SU-DHL-6 (cell line): Measurements from ENCODE around the gene KRTAP5-2.

ENCODE experiments used
- CTCF ChIP-seq: fragments of 200-600 bp; sonication (generic); IDR thresholded peaks from one replicate; pipeline ENCODE4 v1.5.1; 2017; ENCODE audit warnings: antibody characterized with exemption, mild to moderate bottlenecking, low read length, moderate library complexity; ENCODE audit not compliant: insufficient read depth, poor library complexity, severe bottlenecking
- EZH2phosphoT487 ChIP-seq: fragments of 200-600 bp; sonication (generic), shearing (Covaris generic); conservative IDR thresholded peaks from 2 replicates; pipeline ENCODE4 v1.6.1; 2018; ENCODE audit warnings: mild to moderate bottlenecking, antibody characterized with exemption, low read length, moderate library complexity, mixed read lengths

GRCh38 chr11:1644601-1645356, 46.7 kb upstream of the KRTAP5-2 start:
- TF ChIP-seq EZH2phosphoT487 (no peak), CTCF (no peak)
